Large intestine (tissue), 3 donors: ENCODE results near the gene LOXHD1. TPM values are rescaled to one million over a fixed set of nuclear protein-coding genes. Genes with fewer than 3 reads are reported as not detected.

Experiments used
- DNase-seq, 2 donors: peaks; one replicate each; pipeline versions ENCODE4 v3.0.0 to v3.0.0-alpha.2; 2013
- H3K27ac ChIP-seq: one replicate; pipeline ENCODE4 v1.5.1; 2013; ENCODE audit warnings: low read length
- H3K27me3 ChIP-seq: 2 replicates; pipeline ENCODE4 v1.6.1; 2013; ENCODE audit warnings: low read length; ENCODE audit not compliant: control insufficient read depth, insufficient read depth
- H3K36me3 ChIP-seq: 2 replicates; pipeline ENCODE4 v1.6.1; 2013; ENCODE audit warnings: low read length; ENCODE audit not compliant: control insufficient read depth, insufficient read depth
- H3K4me1 ChIP-seq: one replicate; pipeline ENCODE4 v1.6.1; 2013; ENCODE audit warnings: low read length; ENCODE audit not compliant: control insufficient read depth, insufficient read depth
- H3K4me3 ChIP-seq: one replicate; pipeline ENCODE4 v1.5.1; 2013; ENCODE audit warnings: low read length
- H3K9me3 ChIP-seq: one replicate; pipeline ENCODE4 v1.6.1; 2013; ENCODE audit warnings: mild to moderate bottlenecking, low read depth, low read length, moderate library complexity; ENCODE audit not compliant: control insufficient read depth
- WGBS: methylation state at CpG from one replicate; pipeline ENCODE4 v1.1.5; 2013; ENCODE audit warnings: low lambda C conversion rate; ENCODE audit not compliant: insufficient coverage; 5-methylcytosine and 5-hydroxymethylcytosine counted together
- polyA plus RNA-seq: library from polyadenylated mRNA; unstranded; fragments of 120-200 nt; gene quantifications from one replicate; pipeline ENCODE4 v1.2.1, GENCODE V29; 2013

LOXHD1 gene
- polyA plus RNA-seq, 1 donor = 0.49 TPM

GRCh38 chr18:46481048-46481846 is 175.8 kb downstream of the LOXHD1 start:
- H3K4me3 ChIP-seq = no peak overlapping the region

GRCh38 chr18:46480226-46480625 is 176.8 kb downstream of the LOXHD1 start:
- Histone ChIP-seq H3K4me3 (no peak overlapping the region), H3K27ac (no peak overlapping the region), H3K27me3 (peaks cover 8% of the 10 kb centered on the region), H3K9me3 (no peaks in the 10 kb centered on the region), H3K36me3 (no peaks in the 10 kb centered on the region), H3K4me1 (no peaks in the 10 kb centered on the region)
- DNase-seq = no peak
- 64% methylated on average over 4 of the region's 5 CpGs for WGBS

More at GRCh38 chr18:46481048-46481846, 175.8 kb downstream of the LOXHD1 start:
- no CpG with 5 or more reads among the region's 9 CpGs for WGBS
- Histone ChIP-seq H3K36me3 (no peaks in the 10 kb centered on the region), H3K9me3 (no peaks in the 10 kb centered on the region), H3K27ac (no peak overlapping the region), H3K27me3 (peaks cover 9% of the 10 kb centered on the region), H3K4me1 (no peaks in the 10 kb centered on the region)
- peak; percentile 7 to 29 for DNase-seq

- H3K36me3 ChIP-seq = no peaks in the 10 kb centered on the region
- H3K9me3 ChIP-seq = no peaks in the 10 kb centered on the region
- H3K4me1 ChIP-seq = no peaks in the 10 kb centered on the region
- no peaks in the 10 kb centered on the region for H3K27me3 ChIP-seq
- H3K27ac ChIP-seq = no peak overlapping the region
- no CpG with 5 or more reads among the region's 2 CpGs for WGBS
- H3K4me3 ChIP-seq = no peak overlapping the region
- DNase-seq = no peak
Observed at GRCh38 chr18:46478796-46479195, 178.2 kb downstream of the LOXHD1 start.

- no CpG with 5 or more reads among the region's 21 CpGs for WGBS
- no peaks in the 10 kb centered on the region for H3K36me3 ChIP-seq
Observed at GRCh38 chr18:46477425-46478011, 179.5 kb downstream of the LOXHD1 start.

GRCh38 chr18:46475390-46475752 is 181.6 kb downstream of the LOXHD1 start:
- H3K9me3 ChIP-seq = no peaks in the 10 kb centered on the region
- no peak overlapping the region for H3K4me3 ChIP-seq
- no peaks in the 10 kb centered on the region for H3K27me3 ChIP-seq
- no peak overlapping the region for H3K27ac ChIP-seq
- 100% methylated on average over 2 of the region's 4 CpGs for WGBS
- H3K36me3 ChIP-seq = no peaks in the 10 kb centered on the region
- H3K4me1 ChIP-seq = no peaks in the 10 kb centered on the region
- DNase-seq = no peak

More at GRCh38 chr18:46477425-46478011, 179.5 kb downstream of the LOXHD1 start:
- DNase-seq = no peak
- H3K27me3 ChIP-seq = no peaks in the 10 kb centered on the region
- no peaks in the 10 kb centered on the region for H3K4me1 ChIP-seq
- H3K27ac ChIP-seq = no peak overlapping the region
- H3K9me3 ChIP-seq = no peaks in the 10 kb centered on the region
- no peak overlapping the region for H3K4me3 ChIP-seq

- WGBS = no CpG with 5 or more reads among the region's 14 CpGs
Observed at GRCh38 chr18:46474487-46475389, 182.3 kb downstream of the LOXHD1 start.

GRCh38 chr18:46471809-46472498 is 185.1 kb downstream of the LOXHD1 start:
- H3K9me3 ChIP-seq = no peaks in the 10 kb centered on the region
- 83% methylated on average over 2 of the region's 3 CpGs for WGBS
- H3K27ac ChIP-seq = no peak overlapping the region
- no peak for DNase-seq
- no peaks in the 10 kb centered on the region for H3K27me3 ChIP-seq
- no peaks in the 10 kb centered on the region for H3K36me3 ChIP-seq
- H3K4me3 ChIP-seq = no peak overlapping the region
- no peaks in the 10 kb centered on the region for H3K4me1 ChIP-seq

More at GRCh38 chr18:46474487-46475389, 182.3 kb downstream of the LOXHD1 start:
- Histone ChIP-seq H3K27ac (no peak overlapping the region), H3K4me1 (no peaks in the 10 kb centered on the region), H3K4me3 (no peak overlapping the region), H3K36me3 (no peaks in the 10 kb centered on the region), H3K9me3 (no peaks in the 10 kb centered on the region), H3K27me3 (no peaks in the 10 kb centered on the region)
- DNase-seq = no peak

- Histone ChIP-seq H3K4me3 (no peak overlapping the region), H3K9me3 (no peaks in the 10 kb centered on the region), H3K4me1 (no peaks in the 10 kb centered on the region), H3K36me3 (no peaks in the 10 kb centered on the region), H3K27ac (no peak overlapping the region), H3K27me3 (no peaks in the 10 kb centered on the region)
- WGBS = no CpG with 5 or more reads among the region's 3 CpGs
- no peak for DNase-seq
Observed at GRCh38 chr18:46470714-46471113, 186.3 kb downstream of the LOXHD1 start.

GRCh38 chr18:46469186-46469915 is 187.7 kb downstream of the LOXHD1 start:
- no peak overlapping the region for H3K27ac ChIP-seq
- H3K4me3 ChIP-seq = no peak overlapping the region
- H3K36me3 ChIP-seq = no peaks in the 10 kb centered on the region
- WGBS = no CpG with 5 or more reads among the region's 3 CpGs
- H3K27me3 ChIP-seq = no peaks in the 10 kb centered on the region
- H3K9me3 ChIP-seq = no peaks in the 10 kb centered on the region
- H3K4me1 ChIP-seq = no peaks in the 10 kb centered on the region
- no peak for DNase-seq
